GM23338 (cell line): ENCODE data around the gene PHF24. TPM values are rescaled to one million over a fixed set of nuclear protein-coding genes. Genes with fewer than 3 reads are reported as not detected.

Source experiments
- CREB1 ChIP-seq: fragments of 250-450 bp; sonication (Bioruptor Pico); IDR thresholded peaks from 2 replicates; pipeline ENCODE4 v1.5.0; 2020; ENCODE audit warnings: low read depth, mild to moderate bottlenecking, moderate library complexity
- CTCF ChIP-seq, 2 experiments: fragments of 200-600 bp in 1 of 2; sonication (generic) in 1 of 2; conservative IDR thresholded peaks; 2 replicates each; pipeline versions ENCODE4 v1.5.1 to v1.6.1; 2016 to 2017; ENCODE audit warnings: antibody characterized with exemption in 2 of 2, low read depth in 2 of 2, mild to moderate bottlenecking in 2 of 2, moderate library complexity in 1 of 2
- ETS1 ChIP-seq: IDR thresholded peaks from 2 replicates; pipeline ENCODE4 v1.6.1; 2016; ENCODE audit warnings: antibody characterized with exemption
- EZH2 ChIP-seq: fragments of 200-600 bp; sonication (generic); IDR thresholded peaks from one replicate; pipeline ENCODE4 v1.8.0; 2017; ENCODE audit warnings: antibody characterized with exemption, mild to moderate bottlenecking, low read depth; ENCODE audit not compliant: unreplicated experiment
- EZH2phosphoT487 ChIP-seq: fragments of 200-600 bp; sonication (generic); IDR thresholded peaks from one replicate; pipeline ENCODE4 v1.8.1; 2018; ENCODE audit warnings: antibody characterized with exemption; ENCODE audit not compliant: unreplicated experiment
- JUNB ChIP-seq: IDR thresholded peaks from one replicate; pipeline ENCODE4 v1.6.1; 2016; ENCODE audit warnings: antibody characterized with exemption; ENCODE audit not compliant: unreplicated experiment
- NANOG ChIP-seq: IDR thresholded peaks from 2 replicates; pipeline ENCODE4 v1.6.1; 2016; ENCODE audit warnings: antibody characterized with exemption, borderline replicate concordance
- POLR2AphosphoS5 ChIP-seq: IDR thresholded peaks from 2 replicates; pipeline ENCODE4 v1.6.1; 2016; ENCODE audit warnings: antibody characterized with exemption, low read depth
- STAT1 ChIP-seq: IDR thresholded peaks from one replicate; pipeline ENCODE4 v1.6.1; 2016; ENCODE audit warnings: antibody characterized with exemption; ENCODE audit not compliant: unreplicated experiment
- ZNF114 ChIP-seq: fragments of 250-450 bp; sonication (Bioruptor Pico); IDR thresholded peaks from 2 replicates; pipeline ENCODE4 v1.5.0; 2020; ENCODE audit warnings: mild to moderate bottlenecking, moderate library complexity
- ZNF331 ChIP-seq: fragments of 250-450 bp; sonication (Bioruptor Pico); IDR thresholded peaks from 2 replicates; pipeline ENCODE4 v1.5.0; 2020; ENCODE audit warnings: low read depth, mild to moderate bottlenecking, moderate library complexity
- ZNF462 ChIP-seq: fragments of 250-450 bp; sonication (Bioruptor Pico); IDR thresholded peaks from 2 replicates; pipeline ENCODE4 v1.5.0; 2020; ENCODE audit warnings: mild to moderate bottlenecking, moderate library complexity
- polyA plus RNA-seq: library from polyadenylated mRNA; unstranded; fragments of >200 nt; fragmentation: Nextera tagmentation; extraction: Ambion mirVana; gene quantifications from 2 replicates; pipeline ENCODE4 v1.2.1, GENCODE V29; 2016
- total RNA-seq: library from RNA; depleted of rRNA; stranded (reverse); fragments of >200 nt; shearing (Covaris generic); gene quantifications from 2 replicates; pipeline ENCODE4 v1.2.3, GENCODE V29; 2014

PHF24 gene
- total and polyA plus RNA-seq, 2 experiments from 2014 or later: 0.05 to 0.14 TPM

- TF ChIP-seq ZNF462 (CRISPR knock-in tag): no peak
- no peak for TF ChIP-seq ZNF114 (CRISPR knock-in tag)
- no peak for TF ChIP-seq EZH2phosphoT487
- no peak for TF ChIP-seq NANOG
- TF ChIP-seq JUNB: no peak
- TF ChIP-seq POLR2AphosphoS5: no peak
- no peak for TF ChIP-seq CREB1 (CRISPR knock-in tag)
- TF ChIP-seq EZH2: no peak
- no peak for TF ChIP-seq CTCF (conservative IDR thresholded peaks at IDR 0.05; ENCODE audit: low read depth in 2 of 2)
- TF ChIP-seq STAT1: no peak
- TF ChIP-seq ETS1: no peak
- no peak for TF ChIP-seq ZNF331
Measured at GRCh38 chr9:35001803-35002502, 43.9 kb downstream of the PHF24 start (continued).
